HTERT RPE-1 (cell line): ENCODE measurements around the gene GLT8D2.

Experiments
- in situ Hi-C: fragments of 300-500 bp; cut with MboI; formaldehyde crosslinking; loops from 4 replicates; pipeline ENCODE4 v1.14.3; 2020; ENCODE audit warnings: low sequenced_read_pairs

The GLT8D2 gene

GRCh38 chr12:104003596-104003995, 46.4 kb downstream of the GLT8D2 start:
- in situ Hi-C loops, result no loop called here

GRCh38 chr12:104002686-104003085, 47.3 kb downstream of the GLT8D2 start:
- in situ Hi-C loops, result no loop called here

- in situ Hi-C loops, result no loop called here
Measured at GRCh38 chr12:104000807-104001434, 49.1 kb downstream of the GLT8D2 start.

- in situ Hi-C loops, result no loop called here
Measured at GRCh38 chr12:103998976-103999375, 51.0 kb downstream of the GLT8D2 start.

GRCh38 chr12:103997286-103997900, 52.6 kb downstream of the GLT8D2 start:
- in situ Hi-C loops, result no loop called here

GRCh38 chr12:103996595-103996994, 53.4 kb downstream of the GLT8D2 start:
- in situ Hi-C loops, result no loop called here

GRCh38 chr12:103994235-103994634, 55.8 kb downstream of the GLT8D2 start:
- in situ Hi-C loops, result no loop called here

- in situ Hi-C loops, result no loop called here
Measured at GRCh38 chr12:103986829-103987228, 63.2 kb downstream of the GLT8D2 start.

GRCh38 chr12:103978384-103978982, 71.5 kb downstream of the GLT8D2 start:
- in situ Hi-C loops, result no loop called here

- in situ Hi-C loops, result no loop called here
Measured at GRCh38 chr12:103975368-103975767, 74.6 kb downstream of the GLT8D2 start.

GRCh38 chr12:103973909-103974308, 76.1 kb downstream of the GLT8D2 start:
- in situ Hi-C loops, result no loop called here

GRCh38 chr12:103969391-103969790, 80.6 kb downstream of the GLT8D2 start:
- in situ Hi-C loops, result no loop called here

- in situ Hi-C loops, result no loop called here
Measured at GRCh38 chr12:103966736-103967135, 83.3 kb downstream of the GLT8D2 start.

- in situ Hi-C loops, result no loop called here
Measured at GRCh38 chr12:103965590-103966504, 84.1 kb downstream of the GLT8D2 start, which contains the start of gene TDG. TDG (plus strand) TSS chr12:103965872; CDS start chr12:103966038, 166 bp downstream.

- in situ Hi-C loops, result no loop called here
Measured at GRCh38 chr12:103965255-103965589, 84.8 kb downstream of the GLT8D2 start.

- in situ Hi-C loops, result no loop called here
Measured at GRCh38 chr12:103964805-103965204, 85.2 kb downstream of the GLT8D2 start.

- in situ Hi-C loops, result no loop called here
Measured at GRCh38 chr12:103962493-103962892, 87.5 kb downstream of the GLT8D2 start.

GRCh38 chr12:103960616-103961227, 89.3 kb downstream of the GLT8D2 start:
- in situ Hi-C loops, result no loop called here

- in situ Hi-C loops, result no loop called here
Measured at GRCh38 chr12:103958621-103959020, 91.4 kb downstream of the GLT8D2 start.

GRCh38 chr12:103957865-103958388, 92.1 kb downstream of the GLT8D2 start:
- in situ Hi-C loops, result no loop called here
